GM18867 (cell line): Measurements from ENCODE around the gene TMEM69.
A peak's percentile ranks its signal among the peaks of the same experiment; 100 is the strongest.
"Not testable (repeated sequence)": the region's sequence is repeated elsewhere in the genome, so short reads cannot be mapped to it uniquely, and the experiment has no call there.

Experiments
- ATAC-seq: cut with Tn5 transposase; IDR thresholded peaks from one replicate; pipeline ENCODE4 v1.9.1; 2021; ENCODE audit warnings: mild to moderate bottlenecking, moderate library complexity; ENCODE audit not compliant: unreplicated experiment

Gene TMEM69, protein sequence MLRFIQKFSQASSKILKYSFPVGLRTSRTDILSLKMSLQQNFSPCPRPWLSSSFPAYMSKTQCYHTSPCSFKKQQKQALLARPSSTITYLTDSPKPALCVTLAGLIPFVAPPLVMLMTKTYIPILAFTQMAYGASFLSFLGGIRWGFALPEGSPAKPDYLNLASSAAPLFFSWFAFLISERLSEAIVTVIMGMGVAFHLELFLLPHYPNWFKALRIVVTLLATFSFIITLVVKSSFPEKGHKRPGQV

DNA sequence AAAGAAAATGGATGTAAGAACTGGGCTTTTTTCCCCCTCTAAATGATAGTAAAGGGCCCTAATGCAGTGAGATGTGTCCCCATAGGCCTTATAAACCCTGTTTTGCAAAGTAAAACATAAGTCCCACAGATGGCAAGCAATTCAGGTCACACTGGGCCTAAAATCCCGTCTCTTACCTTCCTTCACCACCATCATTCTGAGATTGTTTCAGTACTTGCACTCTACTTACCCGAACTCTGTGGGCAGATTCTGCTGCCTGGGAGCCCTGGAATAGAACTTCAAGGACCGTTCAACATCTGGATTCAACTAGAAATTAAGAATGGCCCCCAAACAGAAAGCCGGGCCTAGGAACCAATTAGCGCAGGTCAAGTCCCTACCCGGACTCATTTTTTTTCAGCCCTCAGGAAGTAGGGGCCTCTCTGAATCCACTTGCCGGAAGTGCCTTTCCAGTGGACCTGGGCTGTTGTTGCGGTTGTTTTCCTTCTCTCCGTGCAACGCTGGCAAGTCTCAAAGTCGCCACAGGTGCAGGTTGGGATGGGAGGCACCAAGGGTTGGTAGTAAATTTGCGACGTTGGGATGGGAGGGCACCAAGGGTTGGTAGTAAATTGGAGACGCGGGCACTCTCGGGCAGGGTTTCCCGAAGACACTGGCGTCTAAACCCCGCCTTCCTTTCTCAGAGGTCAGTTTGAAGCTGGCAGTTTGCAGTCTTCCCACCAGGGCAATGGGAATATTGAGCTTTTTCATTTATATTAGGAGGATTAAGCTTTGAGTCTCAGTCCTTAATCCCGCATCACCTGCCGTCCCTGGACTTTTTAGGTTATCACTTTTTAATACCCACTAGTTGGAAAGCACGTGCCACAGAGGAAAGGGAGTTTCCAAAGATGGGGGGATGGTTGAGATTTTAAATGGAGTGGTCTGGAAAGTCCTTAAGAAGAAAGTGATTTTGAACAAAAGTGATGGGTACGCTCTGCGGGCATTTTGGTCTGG is at the start of gene TMEM69:
TMEM69 (plus strand) TSS at position 428 of the 987 bp plus-strand sequence. CDS start 2,888 bp downstream, outside the sequence.
- peak; percentile 17 for ATAC-seq

DNA sequence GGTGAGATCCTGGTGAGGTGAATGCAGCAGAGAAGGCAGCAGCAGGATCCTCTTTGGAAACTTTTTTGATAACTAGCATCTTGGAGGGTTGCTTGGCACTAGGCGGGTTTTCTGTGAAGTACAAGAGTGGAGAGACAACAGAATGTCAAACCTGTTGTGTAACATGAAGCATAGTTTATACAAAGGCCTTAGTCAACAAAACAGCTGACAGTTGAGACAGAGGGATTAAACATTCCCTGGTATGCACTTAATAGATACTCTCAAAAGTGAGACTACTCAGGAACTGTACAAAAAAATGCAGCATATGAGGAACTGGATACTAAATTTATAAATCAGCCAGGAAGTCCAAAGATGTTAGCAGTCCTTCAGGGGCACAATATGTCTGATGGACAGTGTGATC is 47.7 kb upstream of the TMEM69 start:
- no peak for ATAC-seq

DNA sequence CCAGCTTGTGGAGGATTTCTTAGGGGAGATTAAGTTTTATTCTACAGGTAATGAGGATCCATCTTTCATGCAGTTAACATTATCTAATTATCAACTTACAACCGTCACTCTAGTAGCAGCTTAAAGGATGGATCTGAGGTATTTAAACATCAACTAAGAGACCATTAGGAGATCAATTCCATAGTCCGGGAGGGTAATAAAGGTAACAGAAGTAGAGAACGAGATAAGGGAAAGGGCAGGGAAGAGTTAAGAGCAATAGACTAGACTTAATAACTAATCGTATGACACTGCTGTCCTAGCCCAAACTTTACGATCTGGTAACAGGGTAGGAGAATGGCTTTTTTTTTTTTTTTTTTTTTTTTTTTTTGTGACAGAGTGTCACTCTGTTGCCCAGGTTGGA is 44.7 kb upstream of the TMEM69 start:
- ATAC-seq, result no peak

DNA sequence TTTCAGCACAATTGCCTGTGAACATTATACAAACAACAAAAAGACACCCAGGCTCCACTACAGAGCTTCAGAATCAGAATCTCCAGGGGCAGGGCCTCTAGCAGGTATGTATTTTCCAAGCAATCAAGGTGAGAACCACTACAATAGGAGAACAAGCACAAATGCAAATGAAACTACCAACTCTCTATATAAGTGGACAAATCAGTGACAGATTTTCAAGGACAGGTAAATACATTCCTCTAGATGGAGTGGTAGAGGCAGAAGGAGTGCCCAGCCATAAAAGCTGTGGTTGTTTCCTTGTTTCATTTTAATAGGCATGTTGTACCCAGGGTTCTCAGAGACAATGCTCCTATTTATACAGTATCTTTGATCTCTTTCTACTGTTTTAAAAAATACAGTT is 44.0 kb upstream of the TMEM69 start:
- ATAC-seq, result no peak

DNA sequence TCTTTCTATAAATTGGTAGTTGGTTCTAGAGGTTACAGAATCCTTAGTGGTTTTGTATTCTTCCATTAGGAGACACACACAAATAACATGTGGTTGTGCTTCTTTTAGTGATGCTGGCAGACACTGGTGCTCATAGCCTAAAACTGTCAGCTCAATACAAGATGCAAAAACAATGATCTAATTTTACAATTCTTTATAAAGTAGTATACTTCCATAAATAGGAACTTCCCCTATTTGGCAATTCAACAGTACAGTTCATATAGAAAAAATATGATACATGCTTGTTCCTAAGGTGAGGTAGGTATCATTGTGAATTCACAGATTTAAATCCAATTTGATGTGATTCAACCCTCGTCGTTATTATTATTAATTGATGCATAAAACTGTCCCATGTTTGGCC is 43.3 kb upstream of the TMEM69 start:
- no peak for ATAC-seq

DNA sequence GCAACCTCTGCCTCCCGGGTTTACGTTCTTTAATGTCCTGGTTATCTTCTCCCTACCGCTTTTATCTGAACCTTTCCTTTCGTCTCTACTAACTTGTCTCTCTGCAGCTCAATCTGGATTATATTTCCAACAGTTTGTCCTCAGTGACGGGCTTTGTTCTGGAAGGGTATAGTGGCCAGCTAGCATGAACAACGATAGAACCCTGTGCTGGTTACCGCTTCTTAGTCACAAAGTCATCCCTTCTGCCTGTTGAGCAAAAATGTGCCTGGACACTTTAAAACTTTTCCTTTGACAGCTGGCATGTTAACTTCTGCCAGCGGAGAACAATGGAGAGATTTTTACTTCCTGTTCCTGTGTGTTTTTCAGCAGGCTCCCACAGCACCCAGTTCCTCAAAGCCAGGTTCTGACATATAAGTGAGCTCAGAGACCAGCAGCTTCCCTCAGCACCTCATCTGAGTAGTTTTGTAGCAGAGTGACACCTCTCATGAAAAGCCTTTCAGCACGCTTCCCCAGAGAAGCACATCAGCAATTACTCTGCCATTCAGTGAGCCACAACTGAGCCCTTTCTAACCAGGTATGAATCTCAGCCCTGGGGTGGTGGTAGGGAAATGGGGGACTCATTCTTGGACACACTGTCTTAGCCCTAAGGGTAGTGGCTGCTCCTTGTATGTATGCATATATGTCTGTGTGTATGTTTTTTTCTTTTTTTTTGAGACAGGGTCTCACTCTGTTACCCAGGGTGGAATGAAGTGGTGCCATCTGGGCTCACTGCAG is 40.5 kb upstream of the TMEM69 start:
- ATAC-seq, result no peak

DNA sequence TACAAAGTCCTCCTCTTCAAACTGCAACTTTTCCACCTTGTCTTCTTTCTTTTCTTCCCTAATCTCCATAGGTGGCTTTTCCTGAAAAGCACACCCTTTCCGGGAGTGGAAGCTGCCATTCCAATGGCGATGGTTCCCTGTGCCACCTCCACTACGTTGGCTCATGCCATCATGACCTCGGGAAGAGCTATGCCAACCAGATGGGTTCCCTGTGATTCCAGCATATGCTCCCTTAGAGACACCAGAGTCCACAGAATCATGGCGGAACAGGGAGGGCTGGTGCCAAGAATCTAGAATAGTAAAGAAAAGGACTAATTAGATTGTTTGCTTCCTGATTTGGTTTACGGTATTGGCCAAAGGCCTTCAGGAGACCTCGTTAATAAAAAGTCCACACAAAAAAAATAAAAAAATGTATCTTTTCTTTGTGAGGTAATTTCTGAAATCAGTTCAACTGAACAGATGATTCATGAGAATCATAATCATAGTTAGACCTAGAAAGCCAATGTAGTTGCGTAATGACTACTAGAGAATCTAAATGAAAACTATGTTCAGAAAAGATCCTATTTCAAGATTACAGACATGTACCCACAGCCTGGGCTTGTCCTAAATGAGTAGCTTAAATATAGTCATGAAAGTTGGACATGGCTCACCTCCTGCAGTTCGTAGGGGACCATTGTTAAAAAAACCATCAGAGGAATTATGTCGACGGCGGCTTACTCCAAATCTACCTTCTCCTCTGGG is 33.3 kb upstream of the TMEM69 start:
- ATAC-seq, result no peak

DNA sequence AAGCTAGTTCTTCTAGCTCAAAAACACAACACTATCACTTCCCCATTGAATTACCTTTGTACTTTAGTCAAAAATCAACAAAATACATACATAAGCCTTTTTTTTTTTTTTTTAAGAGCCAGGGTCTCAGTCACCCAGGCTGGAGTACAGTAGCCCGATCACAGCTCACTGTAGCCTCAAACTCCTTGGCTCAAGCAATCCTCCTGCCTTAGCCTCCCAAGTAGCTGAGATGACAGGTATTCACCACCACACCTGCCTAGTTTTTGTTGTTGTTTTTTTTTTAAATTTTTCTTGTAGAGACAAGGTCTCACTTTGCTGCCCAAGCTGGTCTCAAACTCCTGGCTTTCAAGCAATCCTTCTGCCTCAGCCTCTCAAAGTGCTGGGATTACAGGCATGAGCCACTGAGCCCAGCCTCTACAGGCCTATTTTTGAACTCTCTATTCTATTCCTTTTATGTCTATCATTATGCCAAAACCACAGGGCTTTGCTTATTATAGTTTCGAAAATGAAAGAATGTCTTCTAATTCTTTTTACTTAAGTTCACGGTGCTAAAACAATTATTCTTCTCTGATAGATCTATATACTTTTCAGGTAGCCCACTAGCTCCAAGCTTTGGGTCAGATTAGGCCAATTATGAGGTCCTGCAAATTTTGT is 31.3 kb upstream of the TMEM69 start:
- ATAC-seq, result no peak

DNA sequence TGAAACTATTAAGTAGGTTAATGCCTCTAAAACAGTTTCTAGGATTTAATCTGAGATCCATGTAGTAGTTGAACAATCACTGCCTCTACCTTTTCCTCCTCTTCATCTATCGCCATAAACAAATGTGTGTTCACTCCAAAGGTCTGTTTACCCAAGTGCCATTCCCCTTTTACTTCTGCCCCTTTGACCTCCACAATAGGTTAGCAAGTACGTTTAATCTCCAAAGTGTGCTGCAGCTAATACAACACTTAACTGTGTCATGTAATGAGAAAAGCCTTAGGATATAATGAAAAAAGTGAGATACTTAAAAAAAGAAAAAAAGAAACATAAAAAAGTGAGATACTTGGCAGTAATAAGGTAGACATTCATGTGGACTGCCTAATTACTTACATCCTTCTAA is 29.8 kb upstream of the TMEM69 start:
- no peak for ATAC-seq

DNA sequence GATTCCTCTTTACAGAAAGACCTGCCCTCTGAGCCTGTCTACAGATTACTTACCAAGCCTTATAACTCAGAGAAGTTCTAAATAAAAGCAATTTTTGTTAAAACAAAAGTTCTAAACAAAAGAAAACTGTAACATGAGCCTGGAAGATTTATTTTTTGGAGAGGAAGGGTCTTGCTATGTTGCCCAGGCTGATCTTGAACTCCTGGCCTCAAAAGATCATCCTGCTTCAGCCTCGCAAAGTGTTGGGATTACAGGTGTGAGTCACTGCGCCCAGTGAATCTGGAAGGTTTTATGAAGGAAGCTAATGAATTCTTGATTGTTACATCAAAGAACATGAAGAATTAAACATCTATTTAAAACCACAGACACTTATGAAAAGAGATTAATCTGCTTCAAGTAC is 28.8 kb upstream of the TMEM69 start:
- ATAC-seq, result no peak

DNA sequence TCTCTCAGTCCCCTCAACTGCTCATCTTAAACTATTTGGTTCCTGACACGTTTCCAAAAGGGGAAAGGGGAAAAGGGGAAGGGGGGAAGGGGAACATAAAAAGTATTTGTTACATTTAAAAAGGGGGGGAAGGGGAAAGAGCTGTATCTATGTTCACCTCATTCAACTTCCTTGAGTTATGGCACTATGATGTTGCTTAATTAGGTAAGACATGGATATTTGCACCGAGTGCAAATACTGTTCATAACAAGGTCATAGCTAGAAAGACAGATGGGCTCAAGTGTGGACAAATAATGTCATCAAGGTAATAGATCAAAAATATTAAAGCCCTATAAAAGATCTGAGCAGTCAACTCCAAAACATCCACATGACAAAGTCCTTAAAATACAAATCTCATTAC is 27.6 kb upstream of the TMEM69 start:
- no peak for ATAC-seq

DNA sequence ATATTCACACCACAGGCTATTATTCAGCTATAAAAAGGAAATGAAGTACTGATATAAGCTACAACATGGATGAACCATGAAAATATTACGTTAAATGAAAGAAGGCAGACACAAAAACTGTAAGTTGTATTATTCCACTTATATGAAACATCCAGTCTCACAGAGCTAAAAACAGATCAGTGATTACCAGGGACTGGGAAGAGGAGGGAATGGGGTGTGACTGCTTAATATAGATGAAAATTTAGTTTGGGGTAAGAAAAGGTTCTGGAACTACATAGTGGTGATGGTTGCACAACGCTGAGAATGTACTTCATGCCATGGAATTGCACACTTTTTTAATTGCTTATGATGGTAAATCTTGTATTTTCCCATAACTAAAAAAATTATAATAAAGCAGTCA is 21.1 kb upstream of the TMEM69 start:
- no peak for ATAC-seq

DNA sequence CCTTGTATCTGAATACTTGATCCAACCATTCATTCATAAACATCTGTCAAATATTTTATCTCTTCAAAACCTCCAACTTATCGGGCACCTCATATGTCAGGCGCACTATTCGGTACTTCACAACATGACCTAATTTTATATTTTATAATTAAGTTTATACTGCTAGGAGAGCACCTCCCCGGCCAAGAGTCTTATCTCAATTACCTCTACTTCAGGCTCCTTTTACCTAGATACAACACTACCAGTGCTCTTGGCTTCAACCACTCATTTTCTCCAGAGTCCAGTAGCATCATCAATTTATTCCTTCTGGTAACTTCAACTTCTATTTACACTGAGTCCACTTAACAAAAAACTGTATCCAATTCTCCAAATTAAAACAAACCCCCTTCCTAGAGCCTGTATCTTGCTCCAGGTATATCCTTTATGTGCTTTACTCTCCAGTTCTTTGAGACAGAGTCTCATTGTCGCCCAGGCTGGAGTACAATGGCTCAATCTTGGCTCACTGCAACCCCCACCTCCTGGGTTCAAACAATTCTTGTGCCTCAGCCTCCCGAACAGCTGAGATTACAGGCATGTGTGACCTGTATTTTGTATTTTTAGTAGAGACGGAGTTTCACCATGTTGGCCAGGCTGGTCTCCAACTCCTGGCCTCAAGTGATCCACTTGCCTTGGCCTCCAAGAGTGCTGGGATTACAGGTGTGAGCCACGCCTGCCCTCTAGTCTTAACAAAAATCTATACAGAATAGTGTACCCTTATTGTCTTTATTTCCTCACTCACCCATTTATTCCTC is 20.5 kb upstream of the TMEM69 start:
- no peak for ATAC-seq

DNA sequence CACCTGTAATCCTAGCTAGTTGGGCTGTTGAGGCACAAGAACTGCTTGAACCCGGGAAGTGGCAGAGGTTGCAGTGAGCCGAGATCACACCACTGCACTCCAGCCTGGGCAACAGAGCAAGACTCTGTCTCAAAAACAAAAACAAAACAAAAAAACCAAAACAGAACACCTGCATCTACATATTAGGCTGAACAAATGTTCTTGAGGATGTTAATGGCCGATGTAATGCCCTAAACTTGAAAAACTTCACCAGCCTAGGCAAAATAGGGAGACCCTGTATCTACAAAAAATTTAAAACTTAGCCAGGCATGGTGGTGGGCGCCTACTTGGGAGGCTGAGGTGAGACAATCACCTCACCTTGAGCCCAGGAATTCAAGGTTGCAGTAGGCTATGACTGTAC is 19.5 kb upstream of the TMEM69 start:
- ATAC-seq, result no peak

DNA sequence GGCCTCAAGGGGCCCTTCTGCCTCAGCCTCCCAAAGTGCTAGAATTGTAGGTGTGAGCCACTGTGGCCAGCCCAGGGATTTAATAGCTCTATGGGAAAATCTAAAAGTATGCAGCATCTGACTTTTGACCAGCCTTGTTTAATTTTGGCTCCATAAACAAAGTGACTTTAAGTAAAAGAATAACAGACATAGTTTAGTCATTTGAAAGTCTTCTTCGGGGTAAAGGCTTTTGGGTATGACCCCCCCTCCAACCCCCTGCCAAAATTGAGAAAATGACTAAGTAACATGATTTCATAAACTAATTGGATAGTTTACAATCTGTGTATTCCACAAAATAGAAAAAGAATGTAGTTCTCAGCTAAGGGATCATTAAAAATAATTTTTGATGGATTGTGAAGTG is 18.6 kb upstream of the TMEM69 start:
- ATAC-seq, result no peak

DNA sequence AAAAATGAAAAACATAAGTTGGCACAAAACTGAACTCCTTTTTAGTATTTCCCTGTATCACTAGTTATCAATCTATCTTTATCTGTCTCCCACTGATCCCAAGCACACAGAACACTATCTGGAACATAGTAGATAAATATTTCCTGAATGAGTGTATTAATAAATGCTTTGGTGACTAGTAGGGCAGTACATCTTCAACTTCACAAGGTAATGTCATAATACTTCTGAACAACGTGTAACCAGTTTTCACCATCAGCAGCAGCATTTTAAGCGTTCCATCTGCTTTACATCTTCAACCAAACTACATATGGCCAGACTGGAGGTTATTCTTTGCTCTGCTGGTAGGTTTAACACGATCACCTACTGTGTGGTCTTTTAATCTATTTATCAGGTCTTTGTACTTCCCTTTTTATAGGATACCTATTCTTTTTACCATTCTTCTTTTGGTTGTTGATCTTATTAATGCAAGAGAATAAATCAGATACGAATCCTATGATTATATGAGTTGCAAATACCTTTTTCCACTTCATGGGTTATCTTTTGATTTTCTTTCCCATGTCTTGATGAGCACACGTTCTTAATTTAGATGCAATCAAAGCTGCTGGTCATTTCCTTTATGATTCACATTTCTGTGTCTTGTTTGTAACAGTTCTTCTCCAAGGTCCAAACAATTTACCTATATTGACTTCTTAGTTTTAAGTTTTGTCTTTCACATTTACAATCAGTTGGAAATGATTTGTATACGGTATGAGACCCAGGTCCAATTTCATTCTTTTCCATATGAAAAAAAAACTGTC is 17.9 kb upstream of the TMEM69 start:
- no peak for ATAC-seq

DNA sequence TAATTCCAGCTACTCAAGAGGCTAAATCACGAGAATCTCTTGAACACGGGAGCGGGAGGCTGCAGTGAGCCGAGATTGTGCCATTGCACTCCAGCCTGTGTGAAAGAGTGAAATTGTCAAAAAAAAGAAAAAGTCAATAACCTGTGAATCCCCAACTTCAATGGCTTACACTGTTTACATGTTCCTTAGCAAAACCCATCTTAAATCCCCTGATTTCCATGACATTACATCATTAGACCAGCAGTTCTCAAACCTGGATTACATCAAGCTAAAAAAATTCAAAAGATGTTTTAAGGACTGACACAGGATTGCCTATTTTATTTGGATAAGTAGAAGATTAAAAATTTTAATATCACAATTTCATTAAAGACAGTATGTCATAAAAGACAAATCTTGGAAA is 14.0 kb upstream of the TMEM69 start:
- no peak for ATAC-seq

DNA sequence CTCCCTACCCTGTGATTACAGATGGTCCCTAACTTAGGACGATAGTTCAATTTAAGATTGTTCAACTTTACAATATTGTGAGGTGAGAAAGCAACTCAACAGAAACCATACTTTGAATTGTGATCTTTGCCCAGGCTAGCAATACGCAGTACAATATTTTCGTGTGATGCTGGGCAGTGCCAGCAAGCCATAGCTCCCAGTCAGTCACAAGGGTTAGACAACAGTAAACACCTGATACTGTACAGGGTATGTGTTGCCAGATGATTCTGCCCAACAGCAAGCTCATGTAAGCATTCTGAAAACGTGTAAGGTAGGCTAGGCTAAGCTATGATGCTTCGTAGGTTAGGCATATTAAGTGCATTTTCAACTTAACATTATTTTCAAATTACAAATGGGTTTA is 13.5 kb upstream of the TMEM69 start:
- no peak for ATAC-seq

DNA sequence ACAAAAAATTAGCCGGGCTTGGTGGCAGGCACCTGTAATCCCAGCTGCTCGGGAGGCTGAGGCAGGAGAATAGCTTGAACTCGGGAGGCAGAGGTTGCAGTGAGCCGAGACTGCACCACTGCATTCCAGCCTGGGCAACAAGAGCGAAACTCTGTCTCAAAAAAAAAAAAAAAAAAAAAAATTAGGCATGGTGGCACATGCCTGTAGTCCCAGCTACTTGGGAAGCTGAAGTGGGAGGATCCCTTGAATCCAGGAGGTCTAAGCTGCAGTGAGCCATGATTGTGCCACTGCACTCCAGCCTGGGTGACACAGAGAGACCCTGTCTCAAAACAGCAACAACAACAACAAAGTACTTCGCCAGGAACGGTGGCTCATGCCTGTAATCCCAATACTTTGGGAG is 11.4 kb upstream of the TMEM69 start:
- not testable (repeated sequence) for ATAC-seq
